C4-2B (cell line): ENCODE results near the gene IGF2BP3.

Experiments used
- ZFX ChIP-seq: fragments of 450-650 bp; IDR thresholded peaks from 2 replicates; pipeline ENCODE4 v1.6.1; 2017
- TF ChIP-seq, protein P1 (sequence below): fragments of 450-650 bp; conservative IDR thresholded peaks from 2 replicates; pipeline ENCODE4 v1.5.1; 2017; ENCODE audit warnings: mild to moderate bottlenecking

DNA sequence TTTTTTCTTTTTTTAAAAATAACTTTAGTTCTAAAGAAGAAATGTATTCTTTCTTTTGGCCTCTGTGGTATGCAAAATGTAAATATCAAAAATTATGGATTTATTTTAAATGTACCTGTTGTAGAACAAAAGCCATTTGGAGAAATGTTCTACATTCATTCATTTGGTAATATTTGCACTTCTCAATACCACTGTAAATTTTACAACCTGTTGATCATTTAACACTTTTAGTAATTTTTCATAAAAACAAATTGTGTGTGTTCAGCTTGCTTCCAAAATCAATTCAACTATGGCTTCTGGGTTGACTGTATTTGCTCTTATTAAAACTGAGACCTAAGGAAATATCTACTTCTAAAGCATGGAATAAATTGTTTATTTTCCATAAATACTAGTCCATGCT, 2.3 kb upstream of the IGF2BP3 start:
- TF ChIP-seq, protein P1, sequence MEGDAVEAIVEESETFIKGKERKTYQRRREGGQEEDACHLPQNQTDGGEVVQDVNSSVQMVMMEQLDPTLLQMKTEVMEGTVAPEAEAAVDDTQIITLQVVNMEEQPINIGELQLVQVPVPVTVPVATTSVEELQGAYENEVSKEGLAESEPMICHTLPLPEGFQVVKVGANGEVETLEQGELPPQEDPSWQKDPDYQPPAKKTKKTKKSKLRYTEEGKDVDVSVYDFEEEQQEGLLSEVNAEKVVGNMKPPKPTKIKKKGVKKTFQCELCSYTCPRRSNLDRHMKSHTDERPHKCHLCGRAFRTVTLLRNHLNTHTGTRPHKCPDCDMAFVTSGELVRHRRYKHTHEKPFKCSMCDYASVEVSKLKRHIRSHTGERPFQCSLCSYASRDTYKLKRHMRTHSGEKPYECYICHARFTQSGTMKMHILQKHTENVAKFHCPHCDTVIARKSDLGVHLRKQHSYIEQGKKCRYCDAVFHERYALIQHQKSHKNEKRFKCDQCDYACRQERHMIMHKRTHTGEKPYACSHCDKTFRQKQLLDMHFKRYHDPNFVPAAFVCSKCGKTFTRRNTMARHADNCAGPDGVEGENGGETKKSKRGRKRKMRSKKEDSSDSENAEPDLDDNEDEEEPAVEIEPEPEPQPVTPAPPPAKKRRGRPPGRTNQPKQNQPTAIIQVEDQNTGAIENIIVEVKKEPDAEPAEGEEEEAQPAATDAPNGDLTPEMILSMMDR, result no peak
- TF ChIP-seq ZFX, result no peak
